Activated naive CD4-positive, alpha-beta T cell treated with anti-CD3 and anti-CD28 coated beads, Interleukin-2, amount 50 U/mL, for 16 hours (primary cell): ENCODE data around the gene PRDM4.

Experiments used
- DNase-seq: peaks from one replicate; pipeline ENCODE4 v3.0.0-alpha.2; 2020

Gene PRDM4

GRCh38 chr12:107684029-107684795 lies 76.7 kb downstream of the PRDM4 start:
- DNase-seq = no peak
